ENCODE data around the gene LMO7.
"Not testable (repeated sequence)": the region's sequence is repeated elsewhere in the genome, so short reads cannot be mapped to it uniquely, and the experiment has no call there.

The LMO7 gene

DNA sequence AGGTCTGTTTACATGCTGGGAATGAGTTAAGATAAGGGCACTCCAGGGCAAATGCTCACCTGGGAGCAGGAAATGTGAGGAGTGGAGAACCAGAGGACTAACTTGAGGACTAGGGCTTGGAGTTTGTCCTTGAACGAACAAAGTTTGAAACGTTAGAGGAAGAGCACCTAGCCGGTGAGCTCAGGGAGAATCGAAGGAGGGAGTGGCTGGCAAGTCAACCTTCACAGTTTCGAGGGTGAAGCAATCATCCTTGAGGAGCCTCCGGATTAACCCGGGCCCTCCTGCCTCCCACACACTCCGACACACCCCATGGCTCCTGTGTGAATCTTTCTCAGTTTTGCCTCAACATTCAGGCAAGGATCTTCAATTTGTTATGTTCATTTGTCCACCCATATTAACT lies 58.6 kb downstream of the LMO7 start:
- in situ Hi-C loops (cut with MboI; ENCODE audit: low sequenced_read_pairs): loop anchor here (25.0 kb wide), 1 partner anchor 1218 kb away; no protein-coding TSS in a partner anchor

GRCh38 chr13:75695908-75696307 lies 59.8 kb downstream of the LMO7 start:
- in situ Hi-C loops (cut with MboI; ENCODE audit: low sequenced_read_pairs): loop anchor here (25.0 kb wide), 1 partner anchor 1216 kb away; no protein-coding TSS in a partner anchor

DNA sequence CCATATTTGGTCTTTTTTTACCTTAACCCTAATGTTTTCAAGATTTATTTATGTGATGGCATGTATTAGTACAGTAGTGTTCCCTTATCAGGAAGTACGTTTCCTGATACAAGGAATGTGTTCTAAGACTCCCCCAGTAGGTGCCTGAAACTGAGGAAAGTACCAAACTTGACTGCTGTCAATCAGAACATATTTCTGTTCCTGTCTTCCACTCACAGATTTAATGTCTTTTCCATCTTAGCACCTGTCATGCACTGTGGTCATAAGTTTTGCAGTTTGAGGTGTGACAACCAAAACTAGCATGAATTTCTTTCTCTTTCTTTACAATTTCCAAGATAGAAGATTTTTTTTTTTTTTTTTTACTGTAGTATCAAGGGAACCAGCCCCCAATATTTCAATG lies 62.9 kb downstream of the LMO7 start:
- in situ Hi-C loops (cut with MboI; ENCODE audit: low sequenced_read_pairs): loop anchor here (25.0 kb wide), 1 partner anchor 1213 kb away; no protein-coding TSS in a partner anchor

GRCh38 chr13:75699717-75700116 lies 63.6 kb downstream of the LMO7 start:
- in situ Hi-C loops (cut with MboI; ENCODE audit: low sequenced_read_pairs): loop anchor here (25.0 kb wide), 1 partner anchor 1213 kb away; no protein-coding TSS in a partner anchor

GRCh38 chr13:75700552-75700951 lies 64.4 kb downstream of the LMO7 start:
- in situ Hi-C loops (cut with MboI; ENCODE audit: low sequenced_read_pairs): no loop called here

DNA sequence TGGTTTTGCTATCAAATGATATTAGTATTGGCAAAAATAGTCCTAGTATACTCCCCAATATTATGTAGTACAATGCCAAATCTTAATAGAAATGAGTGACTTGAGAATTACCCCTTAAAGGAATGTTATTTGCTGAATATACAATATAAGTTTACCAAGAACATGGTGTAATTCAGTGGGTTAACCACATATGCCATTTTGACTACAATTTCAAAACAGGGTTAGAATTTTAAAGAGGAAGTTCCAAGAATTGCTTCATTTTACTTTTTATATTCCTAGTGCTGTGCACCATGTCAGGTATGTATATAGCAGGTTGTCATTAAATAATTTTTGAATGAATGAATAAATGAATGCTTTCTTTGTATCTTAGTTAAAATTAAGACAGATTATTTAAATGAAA lies 66.3 kb downstream of the LMO7 start:
- in situ Hi-C loops (cut with MboI; ENCODE audit: low sequenced_read_pairs): no loop called here

GRCh38 chr13:75703769-75704168 lies 67.6 kb downstream of the LMO7 start:
- in situ Hi-C loops (cut with MboI; ENCODE audit: low sequenced_read_pairs): no loop called here

DNA sequence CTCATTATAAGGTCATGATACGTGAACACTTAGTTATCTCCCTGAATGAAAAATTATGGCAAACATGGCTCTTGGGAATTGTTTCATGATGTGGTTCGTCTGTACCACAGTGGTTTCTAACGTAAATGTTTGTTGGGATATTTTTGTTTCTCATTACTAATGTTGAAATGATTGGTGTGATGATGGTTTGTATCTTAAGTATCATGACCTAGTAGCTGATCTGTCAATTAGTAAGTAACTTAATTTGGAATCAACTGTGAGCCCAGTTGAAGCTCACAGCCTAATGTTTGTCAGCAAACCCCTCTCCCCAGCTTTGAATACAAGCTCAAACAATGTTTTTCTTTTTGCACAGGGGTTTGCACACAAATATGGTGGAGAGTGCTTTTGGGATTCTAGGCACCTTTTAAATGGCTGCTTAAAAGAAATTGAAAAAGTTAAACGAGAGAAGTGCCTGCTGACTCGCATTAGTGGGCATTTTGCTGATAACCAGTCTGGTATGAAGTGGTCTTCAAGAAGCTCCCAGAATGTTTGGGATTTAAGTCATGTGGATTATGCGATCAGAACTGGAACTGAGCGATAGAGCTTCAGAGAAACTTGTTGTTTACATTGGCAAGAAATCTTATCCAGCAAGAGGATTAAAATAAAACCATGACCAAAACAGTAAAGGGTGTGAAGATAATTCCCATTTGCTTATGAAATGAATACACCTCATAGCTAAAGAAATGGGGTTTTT lies 68.2 kb downstream of the LMO7 start:
- in situ Hi-C loops (cut with MboI; ENCODE audit: low sequenced_read_pairs): no loop called here

GRCh38 chr13:75704927-75705288 lies 68.8 kb downstream of the LMO7 start:
- in situ Hi-C loops (cut with MboI; ENCODE audit: low sequenced_read_pairs): no loop called here

DNA sequence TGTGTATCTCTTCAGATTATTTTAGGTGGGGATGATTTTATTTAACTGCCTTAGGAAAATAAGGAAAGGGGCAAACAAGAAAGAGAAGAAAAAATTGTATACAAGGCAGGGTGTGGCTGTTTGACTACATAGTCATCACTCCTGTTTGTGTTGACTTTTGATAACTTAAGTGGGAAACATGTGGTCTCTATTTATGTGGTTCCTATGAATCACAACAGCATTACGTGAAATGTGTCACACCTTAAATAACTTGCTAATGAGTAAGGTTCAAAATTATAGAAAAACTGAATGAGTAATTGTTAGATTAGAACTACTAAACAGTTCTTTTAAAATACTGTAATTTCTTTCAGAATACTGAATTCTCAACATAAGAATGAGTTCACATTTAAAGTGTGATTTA lies 69.3 kb downstream of the LMO7 start:
- in situ Hi-C loops (cut with MboI; ENCODE audit: low sequenced_read_pairs): no loop called here

DNA sequence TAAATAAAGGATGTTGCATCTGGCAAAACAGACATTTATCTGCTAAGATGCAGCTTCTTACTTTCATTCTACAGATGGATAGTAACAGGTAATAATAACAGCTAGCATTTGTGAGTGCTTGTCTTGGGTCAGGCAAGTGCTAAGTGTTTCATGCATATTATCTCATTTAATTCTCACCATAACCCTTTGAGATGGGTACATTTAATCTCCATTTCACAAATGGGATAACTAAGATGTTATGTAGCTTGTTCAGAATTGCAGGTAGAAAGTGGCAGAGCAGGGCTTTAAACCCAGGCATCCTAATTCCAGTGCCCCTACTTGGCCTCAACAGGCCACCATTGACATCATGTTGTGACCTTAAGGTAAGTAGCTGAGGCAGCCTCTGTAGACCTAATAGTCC lies 69.8 kb downstream of the LMO7 start:
- in situ Hi-C loops (cut with MboI; ENCODE audit: low sequenced_read_pairs): no loop called here

- in situ Hi-C loops (cut with MboI; ENCODE audit: low sequenced_read_pairs): no loop called here
These were observed 77.7 kb downstream of the LMO7 start for GRCh38 chr13:75713852-75714251.

DNA sequence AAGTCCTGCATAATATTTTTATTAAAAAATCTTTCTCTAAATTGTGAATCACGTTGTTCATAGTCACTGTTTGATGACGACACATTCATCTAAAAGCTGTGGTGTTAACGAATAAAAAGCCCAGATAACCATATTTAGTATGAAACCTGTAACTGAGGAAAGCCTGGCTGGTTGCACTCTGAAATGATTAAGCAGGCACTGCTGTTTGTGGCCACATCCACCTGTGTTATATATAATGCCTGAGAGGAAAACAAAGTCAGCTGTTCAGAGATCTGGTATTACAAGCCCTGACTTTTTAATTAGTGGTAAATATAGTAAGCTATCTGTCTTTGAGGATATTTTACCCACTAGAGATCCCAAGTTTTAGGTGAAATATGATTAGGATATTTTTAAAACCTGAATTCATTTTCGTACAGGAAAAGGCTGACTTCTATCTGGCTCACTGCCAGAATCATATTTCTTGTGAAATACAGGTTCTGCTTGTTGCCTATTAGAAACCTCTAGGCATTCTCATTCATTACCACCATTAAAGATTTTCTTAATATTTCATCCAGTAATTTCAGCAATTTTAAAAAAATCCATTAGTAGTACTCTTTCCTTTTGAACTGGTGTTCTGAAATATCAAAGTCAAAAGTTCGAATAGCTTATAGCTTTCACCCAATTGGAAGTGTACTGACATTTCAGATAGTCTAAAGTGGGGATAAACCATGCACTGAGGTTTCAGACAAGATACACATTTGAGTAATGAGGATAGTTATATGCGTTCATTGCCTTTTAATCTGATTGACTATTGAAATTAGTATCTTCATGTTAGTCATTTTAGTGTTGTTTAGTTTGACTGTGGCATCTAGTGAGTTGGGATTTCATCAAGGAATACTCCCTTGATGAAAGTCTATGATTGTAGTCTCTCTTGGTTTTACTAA lies 79.7 kb downstream of the LMO7 start:
- in situ Hi-C loops (cut with MboI; ENCODE audit: low sequenced_read_pairs): no loop called here

- in situ Hi-C loops (cut with MboI; ENCODE audit: low sequenced_read_pairs): no loop called here
These were observed 81.4 kb downstream of the LMO7 start for GRCh38 chr13:75717525-75717924.

DNA sequence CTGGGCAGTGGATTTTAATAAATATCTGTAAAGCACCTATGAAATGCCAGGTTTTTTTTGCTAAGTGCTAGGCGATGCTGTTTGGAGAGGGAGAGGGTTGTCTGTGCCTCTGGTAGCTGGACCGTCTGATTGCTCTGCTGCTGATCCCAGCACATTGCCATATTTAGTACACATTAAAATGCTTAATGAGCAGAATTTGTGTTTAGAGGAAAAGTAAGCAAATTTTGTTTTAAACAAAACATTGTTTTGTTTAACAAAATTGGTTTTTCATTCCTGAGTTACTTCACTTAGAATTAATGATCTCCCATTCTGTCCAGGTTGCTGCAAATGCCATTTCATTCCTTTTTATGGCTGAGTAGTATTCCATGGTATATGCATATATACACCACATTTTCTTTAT lies 85.2 kb downstream of the LMO7 start:
- in situ Hi-C loops (cut with MboI; ENCODE audit: low sequenced_read_pairs): no loop called here

- in situ Hi-C loops (cut with MboI; ENCODE audit: low sequenced_read_pairs): no loop called here
These were observed 87.8 kb downstream of the LMO7 start for GRCh38 chr13:75723901-75724300.

DNA sequence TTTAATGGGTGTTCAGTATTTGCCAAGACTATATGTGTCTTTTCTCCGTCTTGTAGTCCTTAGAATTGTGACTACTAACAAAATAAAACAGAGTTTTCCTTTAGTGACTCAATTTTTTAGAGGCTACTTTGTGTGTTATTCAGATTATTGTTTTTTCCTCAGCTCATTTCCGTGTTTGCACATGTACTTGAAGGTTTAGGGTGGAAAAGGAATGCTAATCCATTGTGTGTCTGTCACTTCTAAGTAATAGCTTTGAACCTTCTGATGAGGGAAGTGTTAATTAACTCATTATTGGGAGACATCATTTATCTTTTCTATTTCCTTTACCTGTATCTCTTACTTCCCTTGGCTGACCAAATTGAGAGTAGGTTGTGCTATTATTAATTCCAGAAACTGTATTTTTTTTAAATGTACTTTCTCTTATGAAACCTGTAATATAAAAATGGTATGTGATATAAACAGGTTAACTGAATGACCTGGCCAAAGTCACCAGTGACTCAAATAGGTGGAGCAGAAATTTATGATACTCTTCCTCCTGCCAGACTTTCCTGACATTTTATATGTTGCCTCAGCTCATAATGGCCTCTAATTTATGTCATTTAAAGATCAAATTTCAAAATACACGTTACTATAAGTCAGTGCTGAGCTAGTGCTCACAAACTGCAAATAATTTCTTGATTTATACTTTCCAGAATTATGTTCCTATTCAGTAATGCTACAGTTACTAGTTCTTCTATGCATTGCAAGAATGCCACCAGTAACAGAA lies 88.8 kb downstream of the LMO7 start:
- in situ Hi-C loops (cut with MboI; ENCODE audit: low sequenced_read_pairs): no loop called here

DNA sequence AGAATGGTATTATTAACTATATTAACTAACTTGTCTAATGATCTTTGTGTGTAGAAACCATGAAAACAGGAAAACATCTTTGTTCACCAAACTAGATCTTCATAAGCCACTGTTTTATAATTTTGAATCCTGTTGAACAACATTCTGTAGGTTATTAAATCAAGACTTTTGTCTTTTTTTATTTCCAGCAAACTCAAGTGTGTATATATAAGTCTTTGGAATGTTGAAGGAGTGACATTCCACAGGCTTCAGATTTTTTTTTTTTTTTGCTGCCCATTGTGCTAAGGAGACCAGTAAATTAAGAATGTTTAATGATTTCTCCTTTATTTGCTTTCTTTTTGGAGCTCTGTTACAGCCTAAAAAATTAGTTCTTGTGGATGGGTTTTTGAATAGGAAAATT lies 89.6 kb downstream of the LMO7 start:
- in situ Hi-C loops (cut with MboI; ENCODE audit: low sequenced_read_pairs): no loop called here

- in situ Hi-C loops (cut with MboI; ENCODE audit: low sequenced_read_pairs): no loop called here
These were observed 90.2 kb downstream of the LMO7 start for GRCh38 chr13:75726306-75726705.

- in situ Hi-C loops (cut with MboI; ENCODE audit: low sequenced_read_pairs): not testable (repeated sequence)
These were observed 97.0 kb downstream of the LMO7 start for GRCh38 chr13:75733113-75733512.

DNA sequence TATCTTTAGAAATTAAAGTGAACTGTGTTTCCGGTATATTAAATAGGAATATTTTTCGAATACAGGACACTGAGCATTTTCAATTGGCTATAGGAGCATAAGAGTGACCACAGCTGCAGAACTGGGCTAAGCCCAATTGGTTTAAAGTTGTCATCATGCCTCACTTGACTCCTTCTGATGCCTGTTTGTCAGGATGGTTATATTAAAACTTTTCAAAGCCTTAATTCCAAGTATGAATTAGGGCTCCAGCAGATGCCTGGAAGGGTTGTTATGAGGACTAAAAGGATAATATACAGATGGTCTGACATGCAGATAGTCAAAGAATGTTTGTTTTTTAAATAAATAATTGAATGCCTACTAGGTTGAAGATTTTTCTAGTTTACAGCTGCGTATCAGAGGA lies 100.0 kb downstream of the LMO7 start:
- in situ Hi-C loops (cut with MboI; ENCODE audit: low sequenced_read_pairs): no loop called here

All from HL-60/S4 treated with retinoic acid at 250 ng/mL for 4 days and 3 days (cell line).